ENCODE results near the gene KCTD10.

The KCTD10 gene

GRCh38 chr12:109493090-109493489, 16.0 kb upstream of the KCTD10 start:
- Histone ChIP-seq H3K27ac (ENCODE audit: low read depth, low read length) (no peak overlapping the region), H3K9me3 (ENCODE audit: low read length) (no peaks in the 10 kb centered on the region), H3K27me3 (ENCODE audit: control insufficient read depth in 1 of 2, insufficient read depth in 2 of 2, low read length in 2 of 2) (no peaks in the 10 kb centered on the region), H3K9ac (ENCODE audit: low read length) (no peak overlapping the region), H3K36me3 (ENCODE audit: insufficient read depth, low read length) (peaks cover 69% of the 10 kb centered on the region), H3K4me1 (ENCODE audit: insufficient read depth, low read length) (no peaks in the 10 kb centered on the region), H3K4me3 (ENCODE audit: low read depth in 1 of 2, low read length in 2 of 2) (no peak overlapping the region)

DNA sequence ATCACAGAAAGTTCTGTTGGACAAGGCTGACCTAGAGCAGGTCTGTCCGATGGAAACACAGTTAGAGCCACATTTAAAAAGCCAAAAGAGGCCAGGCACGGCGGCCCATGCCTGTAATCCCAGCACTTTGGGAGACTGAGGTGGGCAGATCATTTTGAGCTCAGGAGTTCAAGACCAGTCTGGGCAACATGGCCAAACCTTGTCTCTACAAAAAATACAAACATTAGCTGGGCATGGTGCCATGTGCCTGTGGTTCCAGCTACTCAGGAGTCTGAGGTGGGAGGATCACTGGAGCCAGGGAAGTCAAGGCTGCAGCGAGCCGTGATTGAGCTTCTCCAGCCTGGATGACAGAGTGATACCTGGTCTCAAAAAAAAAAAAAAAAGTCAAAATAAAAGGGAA, 15.3 kb upstream of the KCTD10 start:
- H3K36me3 ChIP-seq (ENCODE audit: insufficient read depth, low read length): peaks cover 69% of the 10 kb centered on the region
- no peaks in the 10 kb centered on the region for H3K4me1 ChIP-seq (ENCODE audit: insufficient read depth, low read length)
- no peaks in the 10 kb centered on the region for H3K27me3 ChIP-seq (ENCODE audit: control insufficient read depth in 1 of 2, insufficient read depth in 2 of 2, low read length in 2 of 2)
- no peak overlapping the region for H3K9ac ChIP-seq (ENCODE audit: low read length)
- no peak overlapping the region for H3K27ac ChIP-seq (ENCODE audit: low read depth, low read length)
- H3K4me3 ChIP-seq (ENCODE audit: low read depth in 1 of 2, low read length in 2 of 2): no peak overlapping the region
- H3K9me3 ChIP-seq (ENCODE audit: low read length): no peaks in the 10 kb centered on the region

GRCh38 chr12:109491671-109492070, 14.6 kb upstream of the KCTD10 start:
- H3K4me1 ChIP-seq (ENCODE audit: insufficient read depth, low read length): no peaks in the 10 kb centered on the region
- H3K9ac ChIP-seq (ENCODE audit: low read length): no peak overlapping the region
- H3K36me3 ChIP-seq (ENCODE audit: insufficient read depth, low read length): peaks cover 74% of the 10 kb centered on the region
- H3K27me3 ChIP-seq (ENCODE audit: control insufficient read depth in 1 of 2, insufficient read depth in 2 of 2, low read length in 2 of 2): no peaks in the 10 kb centered on the region
- no peaks in the 10 kb centered on the region for H3K9me3 ChIP-seq (ENCODE audit: low read length)
- H3K27ac ChIP-seq (ENCODE audit: low read depth, low read length): no peak overlapping the region
- H3K4me3 ChIP-seq (ENCODE audit: low read depth in 1 of 2, low read length in 2 of 2): no peak overlapping the region

GRCh38 chr12:109489955-109490565, 13.0 kb upstream of the KCTD10 start:
- no peak overlapping the region for H3K27ac ChIP-seq (ENCODE audit: low read depth, low read length)

DNA sequence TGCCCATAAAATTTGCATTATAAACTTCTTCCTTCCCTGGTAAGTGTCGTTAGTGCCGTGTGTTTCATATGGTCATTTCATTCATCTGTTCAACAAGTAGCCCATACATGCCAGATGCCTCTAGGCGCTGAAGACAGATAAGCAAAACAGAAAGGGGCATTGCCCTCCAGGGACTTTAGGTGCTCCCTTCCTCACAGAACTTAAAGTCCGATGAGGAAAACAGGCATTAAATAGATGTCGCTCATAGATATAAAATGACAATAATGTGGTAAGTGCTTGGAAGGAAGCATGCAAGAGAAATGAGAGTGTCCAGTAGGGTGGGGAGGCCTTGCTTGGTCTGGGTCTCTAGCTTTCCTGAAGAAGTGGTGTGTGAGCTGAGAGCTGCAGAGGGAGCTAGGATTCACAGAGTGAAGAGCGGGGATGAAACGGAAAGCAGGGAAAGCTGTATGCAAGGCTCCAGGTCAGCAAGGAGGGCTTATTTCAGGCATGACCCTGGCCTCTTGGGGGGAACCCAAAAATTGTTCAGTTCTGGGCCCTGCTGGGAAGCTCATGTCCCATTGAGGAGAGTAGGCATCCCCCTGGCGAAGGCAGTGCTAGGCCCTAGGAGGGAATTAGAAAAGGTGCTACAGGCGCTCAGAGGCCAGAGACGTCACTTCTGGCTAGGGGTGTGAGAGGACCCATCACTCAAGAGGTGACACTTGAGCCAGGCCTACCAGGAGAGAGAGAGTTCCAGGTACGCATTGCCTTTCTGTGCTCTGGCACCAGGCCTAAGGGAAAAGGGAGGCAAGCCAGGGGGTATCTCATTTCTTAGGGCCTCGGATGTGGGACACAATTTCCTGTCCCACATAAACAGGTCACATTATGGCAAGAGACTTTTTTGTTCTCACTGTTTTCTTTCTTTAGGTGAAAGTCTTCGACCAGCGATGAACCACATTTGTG, 12.2 kb upstream of the KCTD10 start:
- H3K9me3 ChIP-seq (ENCODE audit: low read length): no peaks in the 10 kb centered on the region
- H3K27me3 ChIP-seq (ENCODE audit: control insufficient read depth in 1 of 2, insufficient read depth in 2 of 2, low read length in 2 of 2): no peaks in the 10 kb centered on the region
- no peak overlapping the region for H3K9ac ChIP-seq (ENCODE audit: low read length)
- H3K4me1 ChIP-seq (ENCODE audit: insufficient read depth, low read length): no peaks in the 10 kb centered on the region
- H3K36me3 ChIP-seq (ENCODE audit: insufficient read depth, low read length): peaks cover 85% of the 10 kb centered on the region
- H3K27ac ChIP-seq (ENCODE audit: low read depth, low read length): no peak overlapping the region
- H3K4me3 ChIP-seq (ENCODE audit: low read depth in 1 of 2, low read length in 2 of 2): no peak overlapping the region

More at GRCh38 chr12:109489955-109490565, 13.0 kb upstream of the KCTD10 start:
- no peaks in the 10 kb centered on the region for H3K27me3 ChIP-seq (ENCODE audit: control insufficient read depth in 1 of 2, insufficient read depth in 2 of 2, low read length in 2 of 2)
- H3K9ac ChIP-seq (ENCODE audit: low read length): no peak overlapping the region
- no peak overlapping the region for H3K4me3 ChIP-seq (ENCODE audit: low read depth in 1 of 2, low read length in 2 of 2)
- no peaks in the 10 kb centered on the region for H3K4me1 ChIP-seq (ENCODE audit: insufficient read depth, low read length)
- no peaks in the 10 kb centered on the region for H3K9me3 ChIP-seq (ENCODE audit: low read length)
- peaks cover 82% of the 10 kb centered on the region for H3K36me3 ChIP-seq (ENCODE audit: insufficient read depth, low read length)

GRCh38 chr12:109488051-109488665, 11.1 kb upstream of the KCTD10 start:
- H3K9ac ChIP-seq (ENCODE audit: low read length): no peak overlapping the region
- H3K36me3 ChIP-seq (ENCODE audit: insufficient read depth, low read length): peaks cover 93% of the 10 kb centered on the region
- H3K4me1 ChIP-seq (ENCODE audit: insufficient read depth, low read length): no peaks in the 10 kb centered on the region
- no peak overlapping the region for H3K27ac ChIP-seq (ENCODE audit: low read depth, low read length)
- no peaks in the 10 kb centered on the region for H3K9me3 ChIP-seq (ENCODE audit: low read length)
- H3K4me3 ChIP-seq (ENCODE audit: low read depth in 1 of 2, low read length in 2 of 2): no peak overlapping the region
- no peaks in the 10 kb centered on the region for H3K27me3 ChIP-seq (ENCODE audit: control insufficient read depth in 1 of 2, insufficient read depth in 2 of 2, low read length in 2 of 2)

DNA sequence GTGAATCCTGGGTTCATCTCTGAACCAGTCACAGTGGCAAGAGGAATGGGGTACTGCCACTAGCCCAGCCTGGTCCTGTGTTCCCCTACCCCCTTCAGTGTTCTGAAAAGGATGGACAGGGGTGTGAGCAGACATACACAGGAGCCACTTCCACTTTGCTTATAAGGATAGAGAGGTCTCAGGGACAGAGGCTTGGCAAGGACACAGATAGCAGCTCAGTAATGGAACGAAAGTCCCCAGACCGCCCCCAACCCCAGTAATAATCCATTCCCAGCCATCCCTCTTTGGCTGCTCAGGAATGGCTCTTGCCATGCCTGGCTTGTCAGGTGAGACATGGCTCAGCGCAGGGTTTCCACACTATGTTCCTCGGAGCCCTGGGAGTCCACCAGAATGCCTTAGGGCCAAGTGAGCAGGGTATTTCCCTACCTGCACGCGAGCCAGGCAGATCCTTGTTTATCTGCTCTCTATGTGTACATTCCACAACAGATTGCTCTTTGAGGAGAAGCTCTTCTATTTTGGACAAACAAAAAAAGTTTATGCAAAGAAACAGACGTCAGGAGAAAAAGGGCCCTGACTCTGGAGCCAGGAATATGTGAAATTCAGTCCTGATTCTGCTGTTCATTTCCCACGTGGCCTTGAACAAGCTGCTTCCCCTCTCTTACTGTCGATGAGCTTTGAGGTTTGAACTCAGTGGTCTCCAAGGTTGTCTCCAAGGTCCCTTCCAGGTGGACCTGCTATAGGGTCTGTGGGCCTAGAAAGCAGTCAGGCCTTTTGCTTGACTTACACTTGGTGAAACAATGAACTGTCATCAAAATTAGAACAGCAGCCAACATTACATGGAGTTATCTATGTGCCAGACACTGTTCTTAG, 10.3 kb upstream of the KCTD10 start:
- Histone ChIP-seq H3K27ac (ENCODE audit: low read depth, low read length) (no peak overlapping the region), H3K4me3 (ENCODE audit: low read depth in 1 of 2, low read length in 2 of 2) (no peak overlapping the region), H3K4me1 (ENCODE audit: insufficient read depth, low read length) (no peaks in the 10 kb centered on the region), H3K9ac (ENCODE audit: low read length) (no peak overlapping the region), H3K36me3 (ENCODE audit: insufficient read depth, low read length) (peaks cover 91% of the 10 kb centered on the region), H3K27me3 (ENCODE audit: control insufficient read depth in 1 of 2, insufficient read depth in 2 of 2, low read length in 2 of 2) (no peaks in the 10 kb centered on the region), H3K9me3 (ENCODE audit: low read length) (no peaks in the 10 kb centered on the region)

GRCh38 chr12:109485201-109485600, 8.1 kb upstream of the KCTD10 start:
- no peak overlapping the region for H3K4me3 ChIP-seq (ENCODE audit: low read depth in 1 of 2, low read length in 2 of 2)
- H3K27ac ChIP-seq (ENCODE audit: low read depth, low read length): no peak overlapping the region
- H3K36me3 ChIP-seq (ENCODE audit: insufficient read depth, low read length): peaks cover 72% of the 10 kb centered on the region
- no peaks in the 10 kb centered on the region for H3K27me3 ChIP-seq (ENCODE audit: control insufficient read depth in 1 of 2, insufficient read depth in 2 of 2, low read length in 2 of 2)
- H3K9me3 ChIP-seq (ENCODE audit: low read length): no peaks in the 10 kb centered on the region
- H3K4me1 ChIP-seq (ENCODE audit: insufficient read depth, low read length): no peaks in the 10 kb centered on the region
- no peak overlapping the region for H3K9ac ChIP-seq (ENCODE audit: low read length)

DNA sequence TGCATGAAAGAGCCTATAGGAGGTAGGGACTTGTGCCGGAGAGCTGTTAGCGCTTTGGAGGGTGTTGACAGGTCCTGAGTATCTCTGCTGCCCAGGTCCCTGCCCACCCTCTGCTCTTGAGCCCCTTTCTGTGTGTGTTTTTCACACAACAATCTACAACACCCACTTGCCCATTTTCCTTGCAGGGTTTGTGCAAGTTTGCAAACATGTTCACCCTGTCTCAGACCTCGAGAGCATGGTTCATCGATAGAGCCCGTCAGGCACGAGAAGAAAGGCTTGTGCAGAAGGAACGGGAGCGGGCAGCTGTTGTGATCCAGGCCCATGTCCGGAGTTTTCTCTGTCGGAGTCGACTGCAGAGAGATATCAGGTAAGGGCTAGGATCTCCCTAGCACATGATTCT, 6.2 kb upstream of the KCTD10 start:
- no peaks in the 10 kb centered on the region for H3K9me3 ChIP-seq (ENCODE audit: low read length)
- H3K27ac ChIP-seq (ENCODE audit: low read depth, low read length): no peak overlapping the region
- peaks cover 54% of the 10 kb centered on the region for H3K36me3 ChIP-seq (ENCODE audit: insufficient read depth, low read length)
- H3K4me3 ChIP-seq (ENCODE audit: low read depth in 1 of 2, low read length in 2 of 2): no peak overlapping the region
- H3K4me1 ChIP-seq (ENCODE audit: insufficient read depth, low read length): peaks cover 12% of the 10 kb centered on the region
- H3K27me3 ChIP-seq (ENCODE audit: control insufficient read depth in 1 of 2, insufficient read depth in 2 of 2, low read length in 2 of 2): no peaks in the 10 kb centered on the region
- H3K9ac ChIP-seq (ENCODE audit: low read length): no peak overlapping the region

DNA sequence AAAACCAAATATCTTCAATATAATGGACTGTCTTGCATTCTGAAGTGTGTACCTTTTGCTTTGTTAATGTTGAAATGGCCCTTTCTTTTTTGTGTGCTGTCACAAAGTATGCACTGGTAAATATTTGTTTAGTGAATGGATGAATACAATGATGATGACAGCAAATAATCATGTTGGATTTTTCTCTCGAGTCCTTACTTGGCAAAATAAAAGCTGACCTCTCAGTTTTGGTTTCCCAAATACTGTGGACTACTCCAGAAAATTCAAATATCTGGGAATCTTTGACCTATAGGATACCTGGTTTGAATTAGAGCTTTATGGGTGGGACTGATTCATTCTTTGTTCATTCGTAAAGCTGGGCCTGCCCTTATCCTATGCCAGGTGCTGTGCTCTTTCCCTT, 5.8 kb upstream of the KCTD10 start:
- Histone ChIP-seq H3K4me1 (ENCODE audit: insufficient read depth, low read length) (peaks cover 16% of the 10 kb centered on the region), H3K27me3 (ENCODE audit: control insufficient read depth in 1 of 2, insufficient read depth in 2 of 2, low read length in 2 of 2) (no peaks in the 10 kb centered on the region), H3K9me3 (ENCODE audit: low read length) (no peaks in the 10 kb centered on the region), H3K4me3 (ENCODE audit: low read depth in 1 of 2, low read length in 2 of 2) (no peak overlapping the region), H3K36me3 (ENCODE audit: insufficient read depth, low read length) (peaks cover 49% of the 10 kb centered on the region), H3K9ac (ENCODE audit: low read length) (no peak overlapping the region), H3K27ac (ENCODE audit: low read depth, low read length) (no peak overlapping the region)

GRCh38 chr12:109482491-109482890, 5.4 kb upstream of the KCTD10 start:
- Histone ChIP-seq H3K36me3 (ENCODE audit: insufficient read depth, low read length) (peaks cover 45% of the 10 kb centered on the region), H3K9ac (ENCODE audit: low read length) (no peak overlapping the region), H3K27me3 (ENCODE audit: control insufficient read depth in 1 of 2, insufficient read depth in 2 of 2, low read length in 2 of 2) (no peaks in the 10 kb centered on the region), H3K4me3 (ENCODE audit: low read depth in 1 of 2, low read length in 2 of 2) (no peak overlapping the region), H3K9me3 (ENCODE audit: low read length) (no peaks in the 10 kb centered on the region), H3K27ac (ENCODE audit: low read depth, low read length) (no peak overlapping the region), H3K4me1 (ENCODE audit: insufficient read depth, low read length) (peaks cover 17% of the 10 kb centered on the region)

Measured in muscle layer of colon (tissue), 2 donors.